GM18505 (cell line): ENCODE results near the gene IL1RAP.

Experiments used
- ATAC-seq: cut with Tn5 transposase; IDR thresholded peaks from one replicate; pipeline ENCODE4 v1.9.1; 2021; ENCODE audit not compliant: unreplicated experiment
- POLR2A ChIP-seq: IDR thresholded peaks from 4 replicates; pipeline ENCODE4 v1.6.1; 2011; ENCODE audit warnings: borderline replicate concordance; ENCODE audit not compliant: insufficient read depth, insufficient read length; ENCODE audit errors: extremely low read depth

IL1RAP gene

GRCh38 chr3:190589326-190589725 is 75.4 kb downstream of the IL1RAP start:
- no peak for ATAC-seq
- TF ChIP-seq POLR2A: no peak

- ATAC-seq: no peak
- no peak for TF ChIP-seq POLR2A
Observed at GRCh38 chr3:190591080-190591479, 77.2 kb downstream of the IL1RAP start.

GRCh38 chr3:190593075-190593474 is 79.2 kb downstream of the IL1RAP start:
- no peak for TF ChIP-seq POLR2A
- no peak for ATAC-seq

- no peak for ATAC-seq
- TF ChIP-seq POLR2A: no peak
Observed at GRCh38 chr3:190594171-190594570, 80.3 kb downstream of the IL1RAP start.

- no peak for TF ChIP-seq POLR2A
- ATAC-seq: no peak
Observed at GRCh38 chr3:190595179-190595795, 81.4 kb downstream of the IL1RAP start.

- TF ChIP-seq POLR2A: no peak
- ATAC-seq: no peak
Observed at GRCh38 chr3:190595807-190596206, 81.9 kb downstream of the IL1RAP start.

- TF ChIP-seq POLR2A: no peak
- no peak for ATAC-seq
Observed at GRCh38 chr3:190596349-190597285, 82.7 kb downstream of the IL1RAP start.

- ATAC-seq: no peak
- no peak for TF ChIP-seq POLR2A
Observed at GRCh38 chr3:190597291-190597690, 83.4 kb downstream of the IL1RAP start.

GRCh38 chr3:190601622-190602021 is 87.7 kb downstream of the IL1RAP start:
- no peak for TF ChIP-seq POLR2A
- ATAC-seq: no peak

- ATAC-seq: no peak
- no peak for TF ChIP-seq POLR2A
Observed at GRCh38 chr3:190605385-190605784, 91.5 kb downstream of the IL1RAP start.

- TF ChIP-seq POLR2A: no peak
Observed at GRCh38 chr3:190606596-190606995, 92.7 kb downstream of the IL1RAP start.

GRCh38 chr3:190607021-190607420 is 93.1 kb downstream of the IL1RAP start:
- no peak for ATAC-seq
- no peak for TF ChIP-seq POLR2A

More at GRCh38 chr3:190606596-190606995, 92.7 kb downstream of the IL1RAP start:
- no peak for ATAC-seq

GRCh38 chr3:190608850-190609589 is 95.1 kb downstream of the IL1RAP start:
- ATAC-seq: no peak

More at GRCh38 chr3:190608850-190609589, 95.1 kb downstream of the IL1RAP start:
- TF ChIP-seq POLR2A: no peak
